Measurements from ENCODE around the gene SLC35C1.

SLC35C1 gene

GRCh38 chr11:45772986-45773785 is 31.8 kb upstream of the SLC35C1 start:
- no peak overlapping the region for H3K4me3 ChIP-seq (ENCODE audit: low read length)
- no peak for TF ChIP-seq ZNF274 (IDR thresholded peaks at IDR 0.05; ENCODE audit: low read depth, low read length)

- no peak overlapping the region for H3K4me3 ChIP-seq (ENCODE audit: low read length)
- no peak for TF ChIP-seq ZNF274 (IDR thresholded peaks at IDR 0.05; ENCODE audit: low read depth, low read length)
These were observed 30.9 kb upstream of the SLC35C1 start for GRCh38 chr11:45773786-45774655.

GRCh38 chr11:45774786-45775185 is 30.2 kb upstream of the SLC35C1 start:
- no peak for TF ChIP-seq ZNF274 (IDR thresholded peaks at IDR 0.05; ENCODE audit: low read depth, low read length)
- H3K4me3 ChIP-seq (ENCODE audit: low read length), result no peak overlapping the region

GRCh38 chr11:45777127-45777969 is 27.6 kb upstream of the SLC35C1 start:
- no peak for TF ChIP-seq ZNF274 (IDR thresholded peaks at IDR 0.05; ENCODE audit: low read depth, low read length)
- no peak overlapping the region for H3K4me3 ChIP-seq (ENCODE audit: low read length)

- no peak overlapping the region for H3K4me3 ChIP-seq (ENCODE audit: low read length)
- no peak for TF ChIP-seq ZNF274 (IDR thresholded peaks at IDR 0.05; ENCODE audit: low read depth, low read length)
These were observed 26.6 kb upstream of the SLC35C1 start for GRCh38 chr11:45778341-45778740.

GRCh38 chr11:45779602-45780001 is 25.3 kb upstream of the SLC35C1 start:
- no peak overlapping the region for H3K4me3 ChIP-seq (ENCODE audit: low read length)
- no peak for TF ChIP-seq ZNF274 (IDR thresholded peaks at IDR 0.05; ENCODE audit: low read depth, low read length)

- TF ChIP-seq ZNF274 (IDR thresholded peaks at IDR 0.05; ENCODE audit: low read depth, low read length), result no peak
- no peak overlapping the region for H3K4me3 ChIP-seq (ENCODE audit: low read length)
These were observed 18.7 kb upstream of the SLC35C1 start for GRCh38 chr11:45786272-45786671.

GRCh38 chr11:45788887-45789286 is 16.1 kb upstream of the SLC35C1 start:
- no peak overlapping the region for H3K4me3 ChIP-seq (ENCODE audit: low read length)
- TF ChIP-seq ZNF274 (IDR thresholded peaks at IDR 0.05; ENCODE audit: low read depth, low read length), result no peak

- TF ChIP-seq ZNF274 (IDR thresholded peaks at IDR 0.05; ENCODE audit: low read depth, low read length), result no peak
- no peak overlapping the region for H3K4me3 ChIP-seq (ENCODE audit: low read length)
These were observed 13.4 kb upstream of the SLC35C1 start for GRCh38 chr11:45791524-45791923.

- H3K4me3 ChIP-seq (ENCODE audit: low read length), result no peak overlapping the region
- no peak for TF ChIP-seq ZNF274 (IDR thresholded peaks at IDR 0.05; ENCODE audit: low read depth, low read length)
These were observed 10.8 kb upstream of the SLC35C1 start for GRCh38 chr11:45794169-45794568.

- no peak overlapping the region for H3K4me3 ChIP-seq (ENCODE audit: low read length)
- TF ChIP-seq ZNF274 (IDR thresholded peaks at IDR 0.05; ENCODE audit: low read depth, low read length), result no peak
These were observed 9.6 kb upstream of the SLC35C1 start for GRCh38 chr11:45795379-45795778.

GRCh38 chr11:45796461-45796861 is 8.5 kb upstream of the SLC35C1 start:
- no peak overlapping the region for H3K4me3 ChIP-seq (ENCODE audit: low read length)
- no peak for TF ChIP-seq ZNF274 (IDR thresholded peaks at IDR 0.05; ENCODE audit: low read depth, low read length)

- H3K4me3 ChIP-seq (ENCODE audit: low read length), result no peak overlapping the region
- no peak for TF ChIP-seq ZNF274 (IDR thresholded peaks at IDR 0.05; ENCODE audit: low read depth, low read length)
These were observed 6.0 kb upstream of the SLC35C1 start for GRCh38 chr11:45798793-45799441.

- no peak for TF ChIP-seq ZNF274 (IDR thresholded peaks at IDR 0.05; ENCODE audit: low read depth, low read length)
- H3K4me3 ChIP-seq (ENCODE audit: low read length), result no peak overlapping the region
These were observed 5.4 kb upstream of the SLC35C1 start for GRCh38 chr11:45799562-45799961.
